GM18858 (cell line): ENCODE results near the gene SHCBP1.
"Not testable (repeated sequence)": the region's sequence is repeated elsewhere in the genome, so short reads cannot be mapped to it uniquely, and the experiment has no call there.

Experiments used
- ATAC-seq: cut with Tn5 transposase; IDR thresholded peaks from one replicate; pipeline ENCODE4 v1.9.1; 2021; ENCODE audit not compliant: unreplicated experiment

SHCBP1 gene, protein sequence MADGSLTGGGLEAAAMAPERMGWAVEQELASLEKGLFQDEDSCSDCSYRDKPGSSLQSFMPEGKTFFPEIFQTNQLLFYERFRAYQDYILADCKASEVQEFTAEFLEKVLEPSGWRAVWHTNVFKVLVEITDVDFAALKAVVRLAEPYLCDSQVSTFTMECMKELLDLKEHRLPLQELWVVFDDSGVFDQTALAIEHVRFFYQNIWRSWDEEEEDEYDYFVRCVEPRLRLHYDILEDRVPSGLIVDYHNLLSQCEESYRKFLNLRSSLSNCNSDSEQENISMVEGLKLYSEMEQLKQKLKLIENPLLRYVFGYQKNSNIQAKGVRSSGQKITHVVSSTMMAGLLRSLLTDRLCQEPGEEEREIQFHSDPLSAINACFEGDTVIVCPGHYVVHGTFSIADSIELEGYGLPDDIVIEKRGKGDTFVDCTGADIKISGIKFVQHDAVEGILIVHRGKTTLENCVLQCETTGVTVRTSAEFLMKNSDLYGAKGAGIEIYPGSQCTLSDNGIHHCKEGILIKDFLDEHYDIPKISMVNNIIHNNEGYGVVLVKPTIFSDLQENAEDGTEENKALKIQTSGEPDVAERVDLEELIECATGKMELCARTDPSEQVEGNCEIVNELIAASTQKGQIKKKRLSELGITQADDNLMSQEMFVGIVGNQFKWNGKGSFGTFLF

DNA sequence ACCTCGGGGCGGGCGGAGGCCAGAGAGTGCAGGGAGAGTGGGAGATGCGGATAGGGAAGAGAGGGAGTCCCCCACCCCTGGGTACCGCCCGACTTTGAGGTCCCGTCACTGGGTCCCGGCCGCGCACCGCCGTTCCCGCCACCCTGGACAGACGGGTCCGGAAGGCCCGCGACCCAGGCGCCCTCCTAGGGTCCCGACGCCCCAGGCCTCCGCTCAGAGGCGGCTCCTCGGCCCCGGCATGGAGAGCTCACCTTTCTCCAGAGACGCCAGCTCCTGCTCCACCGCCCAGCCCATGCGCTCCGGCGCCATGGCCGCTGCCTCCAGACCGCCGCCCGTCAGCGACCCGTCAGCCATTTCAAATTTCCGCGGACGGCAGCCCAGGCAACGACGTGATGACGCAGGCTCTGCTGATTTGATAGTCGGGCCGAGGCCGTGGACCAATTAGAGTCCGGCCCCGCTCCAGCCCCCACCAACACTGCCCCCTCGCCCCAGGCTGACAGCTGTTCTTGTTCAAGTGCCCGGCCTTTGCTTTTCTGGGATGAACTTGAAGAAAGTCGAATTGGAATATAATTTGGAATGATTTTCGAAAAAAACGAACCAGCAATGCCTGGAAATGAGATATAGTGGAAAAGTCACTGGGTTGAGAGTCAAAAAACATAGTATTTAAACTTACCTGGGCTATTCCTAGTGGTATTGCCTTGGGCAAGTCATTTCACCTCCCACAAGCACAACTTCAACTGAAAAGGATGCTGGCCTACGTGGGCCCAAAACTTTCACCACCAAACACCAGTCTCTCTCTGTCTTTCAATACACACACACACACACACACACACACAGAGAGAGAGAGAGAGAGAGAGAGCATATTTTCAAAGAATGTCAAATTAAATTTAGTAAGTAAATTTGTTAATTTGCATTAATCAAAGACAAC lies at the start of gene SHCBP1:
TSS of gene SHCBP1 (minus strand) at position 374 of the 928 bp plus-strand sequence. CDS start at position 354, 20 bp downstream.
- ATAC-seq = peak; percentile 83

DNA sequence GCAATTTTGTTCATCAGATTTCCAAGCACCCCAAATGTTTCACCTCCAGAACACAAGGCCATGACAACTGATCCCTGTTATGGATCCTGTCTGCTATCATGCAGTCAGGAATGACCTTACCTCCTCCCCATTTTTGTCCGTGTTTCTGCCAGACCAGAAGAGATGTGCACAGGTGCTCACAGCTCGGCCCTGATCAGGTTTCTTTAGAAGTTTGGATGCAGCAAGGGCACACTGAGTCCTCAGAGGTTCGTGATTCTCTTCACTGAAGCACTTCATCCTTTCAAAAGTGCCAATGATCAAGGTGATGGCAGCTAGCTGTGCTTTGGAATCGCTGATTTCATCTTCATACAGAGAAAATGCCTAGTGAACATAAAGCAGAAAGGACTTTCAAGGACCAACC lies 40.9 kb upstream of the SHCBP1 start:
- no peak for ATAC-seq

DNA sequence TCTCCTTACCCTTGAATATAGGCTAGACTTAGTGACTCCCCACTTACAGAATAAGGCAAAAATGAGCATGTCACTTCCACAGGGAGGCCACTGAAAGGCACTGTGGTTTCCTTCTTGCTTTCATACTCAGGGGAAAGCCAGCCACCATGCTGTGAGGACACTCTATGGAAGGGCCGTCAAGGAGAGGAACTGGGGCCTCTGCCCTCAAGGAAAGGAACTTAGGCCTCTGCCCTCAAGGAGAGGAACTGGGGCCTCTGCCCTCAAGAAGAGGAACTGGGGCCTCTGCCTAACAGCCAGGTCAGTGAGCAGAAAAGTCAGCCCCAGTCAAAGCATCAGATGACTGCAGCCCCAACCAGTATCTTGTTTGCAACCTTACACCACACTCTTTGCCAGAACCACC lies 37.7 kb upstream of the SHCBP1 start:
- ATAC-seq = peak; percentile 88

DNA sequence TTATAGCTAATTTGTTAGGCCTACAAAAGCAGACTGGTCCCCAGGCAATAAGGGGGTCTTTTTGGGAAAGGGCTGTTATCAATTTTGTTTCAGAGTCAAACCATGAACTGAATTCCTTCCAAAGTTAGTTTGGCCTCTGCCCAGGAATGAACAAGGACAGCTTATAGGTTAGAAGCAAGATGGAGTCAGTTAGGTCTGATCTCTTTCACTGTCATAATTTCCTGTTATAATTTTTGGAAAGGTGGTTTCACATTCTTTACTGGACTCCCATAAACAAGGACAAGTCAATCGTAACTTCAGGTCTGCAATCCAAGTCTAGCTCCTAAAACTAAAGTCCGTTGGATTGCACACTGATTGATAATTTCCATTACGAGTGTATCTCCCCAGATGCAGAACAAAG lies 30.1 kb upstream of the SHCBP1 start:
- no peak for ATAC-seq

DNA sequence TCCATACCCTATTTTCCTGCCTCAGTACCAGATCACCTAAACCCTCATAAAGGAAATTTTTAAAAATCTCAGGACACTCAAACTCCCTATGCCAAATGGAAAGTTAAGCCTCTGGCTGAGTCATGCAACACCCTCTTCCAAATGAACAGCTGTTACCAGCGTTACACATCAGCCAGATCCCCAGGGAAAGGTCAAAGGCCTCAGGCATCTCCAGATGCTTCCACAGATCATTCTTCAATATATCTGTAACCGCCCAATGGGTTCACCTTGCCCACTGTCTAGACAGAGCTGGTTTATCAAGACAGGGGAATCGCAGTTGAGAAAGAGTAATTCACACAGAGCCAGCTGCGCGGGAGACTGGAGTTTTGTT lies 29.1 kb upstream of the SHCBP1 start:
- no peak for ATAC-seq

DNA sequence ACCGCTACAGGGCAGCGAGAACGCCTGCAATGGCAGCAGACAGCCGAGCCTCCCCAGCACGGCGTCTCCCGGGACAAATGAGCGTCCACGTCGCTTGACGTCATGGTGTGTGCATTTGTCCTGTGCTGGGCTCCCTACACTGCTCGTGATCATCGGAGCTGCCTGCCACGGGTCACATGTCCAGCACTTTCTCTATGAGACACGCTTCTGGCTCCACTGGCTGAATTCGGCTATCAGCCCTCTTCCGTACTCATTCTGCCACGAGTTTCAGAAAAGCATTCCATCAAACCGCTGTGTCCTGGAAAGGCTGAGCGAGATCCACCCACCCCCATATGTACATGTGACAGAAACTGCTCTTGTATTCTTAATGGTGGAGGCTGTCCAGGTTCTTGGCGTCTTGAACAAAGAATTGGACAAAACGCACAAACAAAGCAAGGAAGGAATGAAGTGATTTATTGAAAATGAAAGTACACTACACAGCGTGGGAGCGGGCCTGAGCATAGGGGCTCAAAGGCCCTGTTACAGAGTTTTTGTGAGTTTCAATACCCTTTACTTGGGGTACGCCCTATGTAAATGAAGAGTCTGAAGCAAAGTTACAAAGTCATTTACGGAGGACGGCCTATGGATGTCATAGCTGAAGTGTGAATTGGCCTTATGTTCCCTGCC lies 28.5 kb upstream of the SHCBP1 start:
- no peak for ATAC-seq

DNA sequence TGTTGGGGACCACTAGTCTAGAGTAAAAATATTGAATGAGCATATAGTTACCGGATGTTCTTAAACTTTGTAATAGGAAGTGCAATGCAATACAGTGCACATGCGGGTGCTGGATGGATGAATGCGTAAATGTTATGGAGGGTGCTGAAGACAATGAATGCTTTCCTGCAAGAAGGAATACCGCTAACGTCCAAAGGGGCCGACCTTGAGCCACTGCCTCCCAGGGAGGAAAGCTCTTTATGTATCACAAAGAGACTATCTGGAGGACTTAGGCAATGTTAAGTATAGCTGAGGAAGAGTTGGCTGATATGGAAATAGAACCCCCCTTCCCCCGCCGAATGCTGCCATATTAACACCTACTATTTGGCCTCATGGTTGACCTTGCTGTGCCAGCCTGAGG lies 27.5 kb upstream of the SHCBP1 start:
- no peak for ATAC-seq

DNA sequence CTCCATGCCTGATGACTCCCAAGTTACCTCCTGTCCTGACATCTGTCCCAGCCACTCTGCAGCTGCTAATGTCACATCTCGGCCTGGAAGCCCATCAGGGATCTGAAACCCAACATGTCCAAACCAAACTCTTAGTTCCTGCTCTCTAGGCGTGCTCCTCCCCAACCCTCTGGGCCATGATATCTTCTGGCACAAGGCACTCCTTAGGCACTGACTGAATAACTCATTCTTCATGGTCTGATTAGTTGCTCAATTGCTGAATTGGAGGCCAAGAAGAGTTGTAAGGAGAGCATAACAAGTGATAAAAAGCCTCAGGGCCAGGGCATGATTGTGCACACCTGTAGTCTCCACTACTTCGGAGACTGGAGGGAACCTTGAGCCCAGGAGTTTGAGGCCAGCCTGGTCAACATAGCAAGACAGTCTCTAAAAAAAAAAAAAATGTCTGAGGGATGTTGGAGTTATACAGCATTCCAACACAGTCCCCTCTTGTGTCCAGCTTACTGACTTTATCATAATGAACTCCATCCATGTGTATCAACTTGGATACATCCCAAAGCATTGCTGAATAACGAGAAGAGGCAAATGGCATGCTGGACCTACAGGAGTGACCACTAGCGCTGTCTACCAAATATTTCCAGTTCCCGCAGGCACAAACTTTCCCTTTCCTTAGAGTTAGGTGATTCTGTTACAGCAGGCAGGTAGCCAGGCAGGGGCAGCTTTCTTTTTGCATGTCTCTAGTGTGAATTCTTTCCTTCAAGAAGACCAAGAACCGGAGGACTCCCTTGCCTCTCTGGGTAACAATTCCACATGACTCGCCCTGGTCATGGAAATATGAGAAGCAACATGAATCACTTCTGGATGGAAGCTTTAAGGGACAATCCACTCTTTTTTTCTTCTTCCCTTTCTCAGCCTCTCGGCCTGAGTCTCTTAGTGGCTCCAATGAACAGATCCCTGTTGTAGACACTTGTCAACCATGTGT lies 18.1 kb upstream of the SHCBP1 start:
- no peak for ATAC-seq

DNA sequence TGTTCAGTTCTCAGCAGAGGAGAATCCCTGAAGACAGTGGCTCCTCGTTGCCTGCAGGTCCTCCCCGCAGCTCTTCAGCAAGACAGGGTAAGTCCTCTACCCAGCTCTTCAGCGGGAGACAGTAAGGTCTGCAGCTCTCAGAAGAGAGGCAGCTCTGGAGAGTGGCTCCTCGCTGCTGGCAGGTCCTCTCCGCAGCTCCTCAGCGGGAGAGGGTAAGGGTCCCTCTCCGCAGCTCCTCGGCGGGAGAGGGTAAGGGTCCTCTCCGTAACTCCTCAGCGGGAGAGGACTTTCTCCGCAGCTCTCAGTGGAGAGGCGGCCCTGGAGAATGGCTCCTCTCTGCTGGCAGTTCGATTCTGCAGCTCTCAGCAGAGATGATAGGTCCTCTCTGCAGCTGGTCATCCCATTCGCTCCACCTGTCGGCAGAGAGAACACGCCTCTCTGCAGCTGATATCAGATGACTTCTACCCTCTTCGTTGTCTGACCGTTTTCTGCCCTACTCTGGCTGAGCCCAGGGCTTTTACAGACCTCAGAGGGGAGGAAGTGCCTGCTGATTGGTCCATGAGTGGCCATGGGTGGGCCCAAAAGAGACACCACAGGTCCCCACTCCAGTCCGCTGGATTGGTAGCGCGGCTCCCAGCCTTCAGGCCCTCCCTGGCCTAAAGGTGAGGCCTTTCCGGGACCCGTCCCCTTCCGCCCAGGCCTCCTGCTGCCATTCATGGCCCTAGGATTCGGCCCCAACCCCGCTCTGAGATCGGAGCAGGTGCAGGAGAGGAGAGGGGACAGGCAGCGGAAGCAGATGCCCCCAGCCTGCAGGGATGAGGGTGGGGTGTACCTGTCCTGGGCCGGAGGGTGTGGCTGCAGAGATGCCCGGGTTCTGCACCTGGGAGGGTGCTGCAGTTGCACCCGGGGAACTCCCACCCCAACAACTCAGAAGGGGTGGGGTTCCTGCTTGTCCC lies 11.9 kb upstream of the SHCBP1 start:
- no peak for ATAC-seq

DNA sequence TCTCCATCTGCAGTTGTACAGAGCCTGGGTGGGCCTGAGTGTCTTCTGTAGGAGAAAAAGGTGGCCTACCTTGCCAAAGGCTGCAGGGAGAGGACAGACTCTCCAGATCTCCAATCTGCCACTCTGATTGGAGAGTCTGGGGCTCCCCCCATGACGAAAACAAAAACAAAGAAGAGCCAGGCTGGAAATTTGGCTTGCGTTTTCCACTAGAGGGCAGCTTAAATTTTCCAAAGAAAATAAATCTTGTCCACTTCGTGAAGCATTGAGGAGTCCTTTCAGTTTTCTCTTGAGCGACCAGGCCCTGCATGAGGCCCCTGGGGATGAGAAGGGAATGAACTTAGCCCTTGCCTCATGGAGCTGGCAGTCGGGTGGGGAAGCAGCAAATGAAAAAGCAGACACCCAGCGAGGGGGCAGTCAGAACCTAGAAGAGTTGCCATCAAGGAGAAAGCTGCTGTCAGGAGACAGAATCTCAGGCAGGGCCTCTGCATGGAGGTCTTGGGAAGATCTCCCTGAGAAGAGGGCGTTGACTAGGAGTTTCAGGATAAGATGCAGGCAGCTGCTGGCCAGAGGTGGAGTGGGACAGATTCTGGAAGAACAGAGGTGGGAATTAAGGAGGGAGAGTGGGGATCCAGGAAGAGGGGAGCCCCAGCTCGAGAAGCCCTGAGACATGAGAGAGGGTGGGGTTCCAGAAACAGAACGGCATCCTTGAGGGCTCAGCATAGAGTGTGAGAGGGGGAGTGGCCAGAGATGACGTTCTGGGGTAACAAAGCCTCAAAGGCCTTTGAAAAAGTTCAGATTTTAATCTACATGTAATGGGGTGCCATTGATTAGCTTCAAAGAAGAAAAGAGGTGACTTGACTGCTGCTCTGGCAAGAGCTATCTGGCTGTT lies 8.4 kb upstream of the SHCBP1 start:
- ATAC-seq = no peak

DNA sequence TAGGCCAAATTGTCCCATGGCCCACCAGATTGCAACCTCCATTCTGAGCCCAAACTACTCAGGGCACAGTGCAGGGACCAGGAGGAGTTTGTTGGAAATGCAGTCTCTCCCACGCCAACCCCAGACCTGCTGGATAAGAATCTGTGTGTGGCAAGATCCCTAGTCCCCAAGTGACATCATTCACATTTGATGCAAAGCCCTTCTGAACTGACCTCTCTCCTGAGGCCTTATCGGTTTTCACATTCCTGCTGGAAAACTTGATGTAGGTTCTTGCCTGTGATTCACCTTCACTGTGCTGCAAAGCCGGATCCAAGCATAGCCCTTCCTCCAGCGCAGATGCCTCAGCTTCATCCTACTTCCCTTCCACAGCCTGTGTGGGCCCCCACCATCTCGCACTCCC lies 6.6 kb upstream of the SHCBP1 start:
- no peak for ATAC-seq

DNA sequence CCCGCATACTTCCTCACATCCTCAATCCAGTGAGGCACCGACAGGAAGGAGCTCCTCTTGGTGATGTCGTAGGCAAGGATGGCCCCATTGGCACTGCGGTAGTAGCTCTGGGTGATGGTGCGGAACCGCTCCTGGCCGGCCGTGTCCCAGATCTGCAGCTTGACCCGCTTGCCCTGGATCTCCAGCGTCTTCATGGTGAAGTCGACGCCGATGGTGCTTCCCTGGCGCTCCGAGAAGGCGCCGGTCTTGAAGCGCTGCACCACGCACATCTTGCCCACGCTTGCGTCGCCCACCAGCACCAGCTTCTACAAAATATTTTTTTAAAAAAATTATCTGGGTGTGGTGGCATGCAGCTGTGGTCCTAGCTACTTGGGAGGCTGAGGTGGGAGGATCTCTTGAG lies 5.5 kb upstream of the SHCBP1 start:
- not testable (repeated sequence) for ATAC-seq

DNA sequence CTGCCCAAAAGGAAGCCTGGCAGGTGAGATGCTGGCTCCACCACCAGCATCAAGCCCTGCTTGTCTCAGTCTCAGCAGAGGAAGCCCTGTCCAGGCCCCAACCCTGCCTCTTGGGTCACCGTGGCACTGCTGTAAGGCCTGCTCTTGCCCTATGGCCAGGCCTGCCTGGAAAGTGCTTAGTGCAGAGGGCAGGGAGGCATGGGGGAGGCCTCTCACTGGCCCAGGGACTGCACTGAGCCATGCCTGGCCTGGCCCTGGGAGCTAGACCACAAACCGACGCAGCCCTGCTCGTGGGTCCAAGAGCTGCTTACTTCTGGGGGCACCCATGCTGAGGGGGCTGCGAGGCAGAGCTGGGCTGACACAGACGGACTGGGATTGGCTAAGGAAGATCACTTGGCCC lies 3.7 kb upstream of the SHCBP1 start:
- ATAC-seq = not testable (repeated sequence)

DNA sequence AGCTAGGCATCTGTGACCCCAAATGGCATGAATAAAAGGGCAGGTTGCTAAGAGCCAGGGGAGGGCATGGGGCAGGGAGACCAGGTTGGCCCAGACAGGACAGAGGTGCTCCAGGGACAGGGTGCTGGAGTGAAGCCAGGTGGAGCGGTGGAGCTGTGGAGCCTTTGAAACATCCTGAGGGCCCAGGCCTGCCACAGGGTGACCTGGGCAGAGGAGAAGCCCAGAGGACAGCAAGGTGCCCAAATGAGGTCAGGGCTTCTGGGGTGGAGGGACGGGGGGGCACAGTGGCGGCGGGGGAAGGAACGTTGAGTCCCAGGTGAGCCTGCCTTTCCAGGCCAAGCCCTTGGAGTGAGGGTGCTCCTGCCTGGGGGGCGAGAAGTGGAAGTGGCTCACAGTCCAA lies 2.5 kb upstream of the SHCBP1 start:
- ATAC-seq = not testable (repeated sequence)

DNA sequence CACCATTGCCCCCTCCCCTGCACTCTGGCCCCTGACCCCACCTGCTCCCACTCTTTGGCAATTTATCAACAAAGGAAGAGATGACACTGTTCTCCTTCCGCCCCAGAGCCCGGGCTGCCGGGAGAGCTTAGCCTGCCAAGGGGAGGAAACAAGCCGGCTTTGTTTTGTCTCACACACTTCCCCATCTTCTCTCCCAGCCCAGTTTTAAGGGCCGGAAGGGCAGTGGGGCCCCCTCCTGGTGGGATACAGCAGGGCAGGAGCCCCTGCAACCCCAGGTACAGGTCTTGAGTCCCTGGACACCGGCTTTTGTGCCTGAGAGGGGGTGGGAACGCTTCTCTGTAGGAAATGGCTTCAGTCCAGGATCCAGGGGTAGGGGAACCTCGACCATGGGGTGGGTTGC lies 2.1 kb upstream of the SHCBP1 start:
- not testable (repeated sequence) for ATAC-seq

DNA sequence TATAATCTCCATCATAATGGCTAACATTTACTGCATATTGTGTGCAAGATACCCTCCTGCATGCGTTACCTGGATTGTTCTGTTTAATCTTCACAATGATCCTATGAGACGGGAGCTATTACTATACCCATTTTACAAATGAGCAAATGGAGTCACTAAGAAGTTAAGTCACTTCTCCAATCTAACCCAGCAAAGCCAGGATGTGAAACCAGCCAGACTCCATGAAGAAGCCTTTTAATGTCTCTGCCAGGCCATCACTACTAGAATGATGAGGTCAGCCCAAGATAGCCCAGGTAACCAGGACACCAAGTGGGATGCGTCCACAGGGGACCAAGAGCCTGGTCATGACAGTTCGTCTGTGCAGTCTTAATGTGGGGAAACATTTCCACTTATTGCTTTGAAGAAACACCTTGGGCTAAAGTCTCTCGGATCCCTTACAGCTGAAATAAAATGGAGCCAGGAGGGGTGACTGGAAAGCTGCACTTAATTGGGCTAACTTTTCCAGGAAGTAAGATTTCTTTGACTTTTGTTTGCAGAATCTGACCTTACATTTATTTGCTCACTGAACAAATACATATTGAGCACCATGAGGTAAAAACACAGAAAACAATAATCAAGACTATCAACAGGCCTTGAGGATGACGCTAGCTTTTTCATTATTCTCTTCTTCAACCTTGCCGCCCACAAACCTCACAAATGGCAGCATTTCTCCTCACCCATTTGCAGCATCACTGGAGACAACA lies 926 bp upstream of the SHCBP1 start:
- no peak for ATAC-seq
